Activated gamma-delta T cell (primary cell): ENCODE measurements around the gene PLA2G2C.
"Not testable (repeated sequence)": the region's sequence is repeated elsewhere in the genome, so short reads cannot be mapped to it uniquely, and the experiment has no call there.

Source experiments
- DNase-seq: peaks from one replicate; lab custom pipeline; 2025; lab: John Stamatoyannopoulos, UW

PLA2G2C gene

GRCh38 chr1:20130518-20130917 lies 55.8 kb downstream of the PLA2G2C start:
- DNase-seq: not testable (repeated sequence)

- no peak for DNase-seq
Measured at GRCh38 chr1:20126806-20127440, 59.4 kb downstream of the PLA2G2C start.

GRCh38 chr1:20126041-20126805 lies 60.1 kb downstream of the PLA2G2C start:
- no peak for DNase-seq

DNA sequence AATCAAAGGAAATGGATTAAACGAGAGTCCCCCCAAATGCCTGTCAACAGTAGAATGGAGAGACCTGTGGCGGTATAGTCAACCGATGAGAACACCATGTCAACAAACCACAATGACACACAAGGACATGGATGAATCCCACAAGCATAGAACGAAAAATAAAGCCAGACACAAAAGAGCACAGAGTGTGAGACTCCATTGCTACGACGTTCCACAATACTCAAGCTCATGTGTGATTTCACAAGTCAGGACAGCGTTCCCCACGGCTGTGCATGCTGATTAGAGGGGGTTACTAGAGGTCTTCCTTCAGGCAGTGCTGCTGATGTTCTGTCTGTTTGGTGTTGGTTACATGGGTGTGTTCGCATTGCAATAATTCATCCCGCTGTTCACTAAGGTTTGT lies 61.2 kb downstream of the PLA2G2C start:
- no peak for DNase-seq

DNA sequence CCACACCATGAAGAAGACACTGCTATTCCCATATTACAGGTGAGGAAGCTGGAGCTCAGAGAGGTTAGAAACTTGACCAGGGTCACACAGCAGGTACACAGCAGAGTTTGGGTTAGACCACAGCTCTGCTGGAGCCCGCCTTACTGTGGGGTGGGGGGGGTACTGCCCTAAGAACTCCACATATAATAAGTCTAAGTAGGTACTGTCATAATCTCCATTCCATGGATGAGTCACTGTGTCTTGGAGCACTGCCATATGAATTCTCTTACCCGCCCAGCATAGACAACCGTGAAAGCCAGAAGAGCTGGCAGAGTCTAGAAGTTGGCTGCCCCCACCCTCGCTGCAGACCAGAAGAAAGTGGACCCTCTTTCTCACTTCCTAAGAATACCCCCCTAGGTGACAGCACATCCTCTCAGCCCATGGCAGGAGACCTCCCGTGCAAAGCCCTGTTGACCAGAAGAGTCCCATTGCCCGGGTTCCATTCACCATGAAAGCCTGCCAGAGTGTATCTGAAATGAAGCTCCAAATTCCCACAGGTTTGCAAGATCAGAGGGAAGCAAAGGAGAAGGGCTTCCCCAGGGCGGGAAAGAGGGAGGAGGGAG lies 61.8 kb downstream of the PLA2G2C start:
- no peak for DNase-seq

- no peak for DNase-seq
Measured at GRCh38 chr1:20123722-20124455, 62.4 kb downstream of the PLA2G2C start.

- no peak for DNase-seq
Measured at GRCh38 chr1:20120796-20121195, 65.5 kb downstream of the PLA2G2C start.

DNA sequence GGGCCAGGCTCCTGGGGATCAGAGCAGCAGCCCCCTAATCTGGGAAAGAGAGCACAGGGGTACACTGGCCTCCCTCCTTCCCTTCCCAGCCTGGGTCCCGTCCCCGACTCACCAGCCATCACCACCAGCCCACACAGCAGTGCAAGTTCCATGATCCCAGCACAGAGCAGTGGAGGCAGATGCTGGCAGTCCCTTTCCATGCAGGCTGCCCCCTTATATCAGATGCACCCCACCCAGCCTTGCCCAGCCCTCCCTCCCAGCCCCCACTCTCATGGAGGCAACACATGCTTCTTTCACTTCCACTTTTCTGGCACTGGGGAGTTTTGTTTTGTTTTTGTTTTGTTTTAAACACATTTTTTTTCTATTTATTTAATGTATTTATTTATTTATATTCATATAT lies 67.0 kb downstream of the PLA2G2C start, which contains the start of gene PLA2G2D:
Gene PLA2G2D (minus strand): TSS at position 190 of the 400 bp plus-strand sequence. CDS start 38 bp downstream, at position 152.
- DNase-seq: no peak

DNA sequence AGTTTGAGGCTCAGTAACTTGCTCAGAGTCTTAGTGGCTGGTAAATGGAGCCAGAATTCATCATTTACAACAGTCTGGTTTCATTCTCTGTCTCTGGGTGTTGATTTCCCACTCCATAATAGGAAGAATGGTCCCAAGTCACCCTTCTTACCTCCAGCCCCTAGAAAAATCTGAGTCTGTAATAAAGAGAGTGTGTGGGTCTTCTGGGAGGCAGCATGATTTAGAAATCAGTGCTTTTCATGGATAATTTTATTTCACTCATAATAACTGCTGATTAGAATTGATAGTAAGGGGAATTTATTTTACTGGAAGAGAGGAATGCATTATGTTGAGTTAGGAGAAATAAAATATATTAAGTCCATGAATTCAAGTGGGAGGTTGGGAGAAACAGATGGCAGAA lies 69.1 kb downstream of the PLA2G2C start:
- DNase-seq: no peak

GRCh38 chr1:20115916-20116315 lies 70.4 kb downstream of the PLA2G2C start:
- no peak for DNase-seq

DNA sequence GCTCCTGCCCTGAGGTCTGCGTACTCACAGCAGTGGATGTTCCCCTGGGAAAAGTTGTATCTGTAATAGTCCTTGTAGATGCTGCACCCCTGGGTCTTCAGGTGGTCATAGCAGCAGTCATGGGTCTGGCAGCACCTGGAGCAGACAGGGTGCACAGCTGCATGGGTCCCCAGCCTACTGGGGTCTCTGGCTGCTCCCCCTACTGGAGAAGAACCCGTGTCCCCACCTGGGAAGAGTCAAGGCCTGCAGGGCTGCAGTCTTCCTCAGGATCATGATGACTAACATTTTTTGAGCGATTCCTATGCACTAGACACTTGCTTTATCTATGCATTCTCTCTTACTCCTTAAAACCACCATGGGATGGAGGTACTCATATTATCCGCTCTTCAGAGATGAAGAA lies 70.8 kb downstream of the PLA2G2C start:
- no peak for DNase-seq

- no peak for DNase-seq
Measured at GRCh38 chr1:20114021-20114648, 72.2 kb downstream of the PLA2G2C start.
